Glutamatergic neuron (in vitro differentiated cells): ENCODE measurements around the gene ABLIM1. TPM values are rescaled to one million over a fixed set of nuclear protein-coding genes. Genes with fewer than 3 reads are reported as not detected.
A peak's percentile ranks its signal among the peaks of the same experiment; 100 is the strongest.

Experiments used
- DNase-seq: peaks from one replicate; pipeline ENCODE4 v3.0.0; 2022
- H3K27ac Mint-ChIP-seq: one replicate; pipeline ENCODE4 v1.8.0; 2020; ENCODE audit warnings: mild to moderate bottlenecking, mixed read lengths, inconsistent platforms; ENCODE audit not compliant: unreplicated experiment
- H3K27me3 Mint-ChIP-seq: one replicate; pipeline ENCODE4 v1.8.0; 2020; ENCODE audit warnings: mild to moderate bottlenecking, moderate library complexity, mixed read lengths, inconsistent platforms; ENCODE audit not compliant: unreplicated experiment
- H3K36me3 Mint-ChIP-seq: one replicate; pipeline ENCODE4 v1.8.0; 2020; ENCODE audit warnings: mild to moderate bottlenecking, mixed read lengths, inconsistent platforms; ENCODE audit not compliant: unreplicated experiment
- H3K4me1 Mint-ChIP-seq: one replicate; pipeline ENCODE4 v1.8.0; 2020; ENCODE audit warnings: mild to moderate bottlenecking, low read depth, mixed read lengths, inconsistent platforms; ENCODE audit not compliant: unreplicated experiment
- H3K4me3 Mint-ChIP-seq: one replicate; pipeline ENCODE4 v1.8.0; 2020; ENCODE audit warnings: mild to moderate bottlenecking, mixed read lengths, inconsistent platforms; ENCODE audit not compliant: unreplicated experiment
- H3K9me3 Mint-ChIP-seq: one replicate; pipeline ENCODE4 v1.8.0; 2020; ENCODE audit warnings: mild to moderate bottlenecking, moderate library complexity, mixed read lengths, inconsistent platforms; ENCODE audit not compliant: unreplicated experiment
- total RNA-seq: library from RNA; stranded (reverse); fragmentation: NEBNext Ultra II Directional; extraction: Animal tissue kit (Norgen Biotek cat#: 25700); gene quantifications from one replicate; pipeline ENCODE4 v1.2.1, GENCODE V29; 2021; ENCODE audit not compliant: unreplicated experiment
- TF ChIP-seq, protein P1 (sequence below): fragments of 200-600 bp; sonication (generic); IDR thresholded peaks from one replicate; pipeline ENCODE4 v1.5.0; 2021; ENCODE audit not compliant: partially characterized antibody, unreplicated experiment

Gene ABLIM1
- total RNA-seq, 1 donor from 2014 or later: 25.7 TPM

GRCh38 chr10:114616516-114616915 is 41.6 kb downstream of the ABLIM1 start:
- DNase-seq: no peak
- Mint-ChIP-seq H3K36me3 (no peaks in the 10 kb centered on the region), H3K9me3 (no peaks in the 10 kb centered on the region), H3K4me3 (no peak overlapping the region), H3K27me3 (no peaks in the 10 kb centered on the region), H3K4me1 (no peaks in the 10 kb centered on the region), H3K27ac (no peak overlapping the region)
- TF ChIP-seq, protein P1, sequence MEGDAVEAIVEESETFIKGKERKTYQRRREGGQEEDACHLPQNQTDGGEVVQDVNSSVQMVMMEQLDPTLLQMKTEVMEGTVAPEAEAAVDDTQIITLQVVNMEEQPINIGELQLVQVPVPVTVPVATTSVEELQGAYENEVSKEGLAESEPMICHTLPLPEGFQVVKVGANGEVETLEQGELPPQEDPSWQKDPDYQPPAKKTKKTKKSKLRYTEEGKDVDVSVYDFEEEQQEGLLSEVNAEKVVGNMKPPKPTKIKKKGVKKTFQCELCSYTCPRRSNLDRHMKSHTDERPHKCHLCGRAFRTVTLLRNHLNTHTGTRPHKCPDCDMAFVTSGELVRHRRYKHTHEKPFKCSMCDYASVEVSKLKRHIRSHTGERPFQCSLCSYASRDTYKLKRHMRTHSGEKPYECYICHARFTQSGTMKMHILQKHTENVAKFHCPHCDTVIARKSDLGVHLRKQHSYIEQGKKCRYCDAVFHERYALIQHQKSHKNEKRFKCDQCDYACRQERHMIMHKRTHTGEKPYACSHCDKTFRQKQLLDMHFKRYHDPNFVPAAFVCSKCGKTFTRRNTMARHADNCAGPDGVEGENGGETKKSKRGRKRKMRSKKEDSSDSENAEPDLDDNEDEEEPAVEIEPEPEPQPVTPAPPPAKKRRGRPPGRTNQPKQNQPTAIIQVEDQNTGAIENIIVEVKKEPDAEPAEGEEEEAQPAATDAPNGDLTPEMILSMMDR: no peak

GRCh38 chr10:114616103-114616502 is 42.0 kb downstream of the ABLIM1 start:
- TF ChIP-seq, protein P1: no peak
- Mint-ChIP-seq H3K27me3 (no peaks in the 10 kb centered on the region), H3K4me1 (no peaks in the 10 kb centered on the region), H3K36me3 (no peaks in the 10 kb centered on the region), H3K27ac (no peak overlapping the region), H3K4me3 (no peak overlapping the region), H3K9me3 (no peaks in the 10 kb centered on the region)
- DNase-seq: no peak

DNA sequence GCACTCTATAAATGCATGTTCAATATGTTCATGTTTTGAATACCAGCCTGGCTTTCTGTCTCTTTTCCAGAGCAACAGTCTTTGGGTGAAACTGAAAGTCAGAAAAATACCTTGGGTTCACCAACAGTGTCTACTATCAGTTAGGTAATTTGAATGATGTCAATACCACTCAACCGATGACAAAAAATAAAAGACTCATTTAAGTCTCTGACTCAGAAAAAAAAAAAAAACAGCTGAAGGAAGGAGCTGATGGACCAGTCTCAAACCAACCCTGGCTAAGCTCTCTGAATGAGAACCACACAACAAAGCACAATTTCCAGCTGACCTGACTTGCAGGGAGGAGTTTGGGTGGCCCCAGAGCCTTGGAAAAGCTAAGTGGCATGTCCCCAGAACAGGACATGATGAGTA is 42.5 kb downstream of the ABLIM1 start:
- TF ChIP-seq, protein P1: no peak
- no peak for DNase-seq
- H3K4me1 Mint-ChIP-seq: no peaks in the 10 kb centered on the region
- no peaks in the 10 kb centered on the region for H3K36me3 Mint-ChIP-seq
- no peak overlapping the region for H3K4me3 Mint-ChIP-seq
- no peak overlapping the region for H3K27ac Mint-ChIP-seq
- H3K9me3 Mint-ChIP-seq: no peaks in the 10 kb centered on the region
- no peaks in the 10 kb centered on the region for H3K27me3 Mint-ChIP-seq

DNA sequence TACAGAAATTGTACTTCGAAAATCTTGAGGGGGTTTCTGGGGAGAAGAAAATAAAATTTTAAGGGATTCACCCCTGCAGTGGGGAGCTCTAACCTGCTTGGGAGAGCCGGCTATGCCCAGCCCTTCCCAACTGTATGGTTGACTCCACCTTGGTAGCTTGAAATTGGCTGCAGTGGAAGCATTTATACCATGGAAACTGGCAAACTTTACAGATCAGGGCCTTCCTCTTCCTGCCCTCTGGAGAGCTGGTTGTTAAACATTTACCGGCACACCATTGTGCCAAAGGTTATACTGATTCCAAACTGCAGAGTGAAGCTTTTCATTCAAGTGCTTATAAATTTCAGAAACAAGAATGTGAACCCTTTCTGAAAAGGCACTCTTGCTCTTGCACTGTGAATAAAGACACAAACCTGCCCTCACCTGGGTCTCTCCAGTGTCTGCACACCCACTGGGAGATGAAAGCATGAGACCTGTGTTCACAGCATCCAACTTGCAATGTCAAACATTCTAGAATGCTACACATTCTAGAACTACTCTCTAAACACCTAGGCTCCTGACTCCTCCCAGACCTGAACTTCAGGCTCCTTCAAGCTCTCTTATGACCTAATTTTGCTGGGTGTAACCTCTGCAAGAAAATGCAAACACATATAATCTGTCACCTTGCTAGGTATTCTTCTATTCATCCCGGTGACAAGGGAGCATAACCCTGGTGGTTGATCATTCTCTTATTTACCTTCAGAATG is 44.7 kb downstream of the ABLIM1 start:
- Mint-ChIP-seq H3K4me1 (no peaks in the 10 kb centered on the region), H3K4me3 (no peak overlapping the region), H3K27me3 (no peaks in the 10 kb centered on the region), H3K27ac (no peak overlapping the region), H3K36me3 (no peaks in the 10 kb centered on the region), H3K9me3 (no peaks in the 10 kb centered on the region)
- TF ChIP-seq, protein P1: no peak
- DNase-seq: no peak

- Mint-ChIP-seq H3K27me3 (no peaks in the 10 kb centered on the region), H3K4me3 (no peak overlapping the region), H3K9me3 (no peaks in the 10 kb centered on the region), H3K4me1 (no peaks in the 10 kb centered on the region), H3K27ac (peak overlapping the region; percentile 10), H3K36me3 (no peaks in the 10 kb centered on the region)
- TF ChIP-seq, protein P1: no peak
- DNase-seq: no peak
Observed at GRCh38 chr10:114611617-114612016, 46.5 kb downstream of the ABLIM1 start.
